CD14-positive monocyte (primary cell): ENCODE results near the gene CCDC93. TPM values are rescaled to one million over a fixed set of nuclear protein-coding genes. Genes with fewer than 3 reads are reported as not detected.

Source experiments
- DNase-seq, 3 donors: peaks; one replicate each; pipeline ENCODE4 v3.0.0-alpha.2; 2011 to 2022
- H2AFZ ChIP-seq: 2 replicates; pipeline ENCODE4 v1.6.0; 2012; ENCODE audit warnings: mild to moderate bottlenecking, low read depth, low read length, inconsistent platforms; ENCODE audit not compliant: insufficient read depth, poor library complexity, severe bottlenecking
- H3K27ac ChIP-seq, 2 donors: 1 replicate in 1 of 2; 2 replicates in 1 of 2; pipeline ENCODE4 v1.5.1; 2012 to 2013; ENCODE audit warnings: low read length in 2 of 2, control low read depth in 1 of 2, inconsistent platforms in 1 of 2, low read depth in 1 of 2, mild to moderate bottlenecking in 1 of 2
- H3K27me3 ChIP-seq, 2 donors: one replicate each; pipeline versions ENCODE4 v1.6.0 to v1.6.1; 2011 to 2013; ENCODE audit warnings: low read length in 2 of 2; ENCODE audit not compliant: control insufficient read depth in 2 of 2, insufficient read depth in 2 of 2
- H3K36me3 ChIP-seq, 2 donors: replicated peaks in 1 of 2; 1 replicate in 1 of 2; 2 replicates in 1 of 2; pipeline versions ENCODE4 v1.5.1 to v1.6.1; 2012 to 2013; ENCODE audit warnings: low read length in 2 of 2, control low read depth in 1 of 2, inconsistent platforms in 1 of 2, mild to moderate bottlenecking in 1 of 2; ENCODE audit not compliant: insufficient read depth in 2 of 2, control insufficient read depth in 1 of 2
- H3K4me1 ChIP-seq, 2 donors: 1 replicate in 1 of 2; 2 replicates in 1 of 2; pipeline versions ENCODE4 v1.5.1 to v1.6.1; 2012 to 2013; ENCODE audit warnings: low read length in 2 of 2, control low read depth in 1 of 2, inconsistent platforms in 1 of 2, mild to moderate bottlenecking in 1 of 2, moderate library complexity in 1 of 2; ENCODE audit not compliant: insufficient read depth in 2 of 2, control insufficient read depth in 1 of 2
- H3K4me2 ChIP-seq: replicated peaks from 2 replicates; pipeline ENCODE3; 2012; ENCODE audit warnings: low read length, moderate library complexity, mild to moderate bottlenecking; ENCODE audit not compliant: poor library complexity, severe bottlenecking; ENCODE audit errors: extremely low read depth
- H3K4me3 ChIP-seq, 3 experiments: fragments of 200-600 bp in 1 of 3; sonication (generic) in 1 of 3; replicated peaks in 1 of 3; 1 replicate in 2 of 3; 2 replicates in 1 of 3; pipeline ENCODE4 v1.5.1; 2011 to 2013; ENCODE audit warnings: low read length in 3 of 3, mild to moderate bottlenecking in 3 of 3, control low read depth in 2 of 3, low read depth in 2 of 3, inconsistent platforms in 1 of 3, moderate library complexity in 1 of 3
- H3K79me2 ChIP-seq: 2 replicates; pipeline ENCODE4 v1.6.0; 2012; ENCODE audit warnings: mild to moderate bottlenecking, control low read depth, inconsistent platforms, low read length, moderate library complexity; ENCODE audit not compliant: insufficient read depth
- H3K9ac ChIP-seq: 2 replicates; pipeline ENCODE4 v1.6.0; 2017; ENCODE audit warnings: low read length, mild to moderate bottlenecking; ENCODE audit not compliant: insufficient read depth, poor library complexity, severe bottlenecking
- H3K9me3 ChIP-seq, 2 donors: replicated peaks in 1 of 2; 1 replicate in 1 of 2; 2 replicates in 1 of 2; pipeline versions ENCODE4 v1.5.1 to v1.6.1; 2012 to 2013; ENCODE audit warnings: low read length in 2 of 2, control low read depth in 1 of 2; ENCODE audit not compliant: control insufficient read depth in 1 of 2, insufficient read depth in 1 of 2
- H4K20me1 ChIP-seq: 2 replicates; pipeline ENCODE4 v1.6.0; 2012; ENCODE audit warnings: mild to moderate bottlenecking, low read length, control low read depth, moderate library complexity; ENCODE audit not compliant: insufficient read depth
- H3K27ac Mint-ChIP-seq, 7 donors: one replicate each; pipeline ENCODE4 v1.8.0; 2020; ENCODE audit warnings: mild to moderate bottlenecking in 7 of 7, mixed read lengths in 7 of 7, moderate library complexity in 6 of 7, inconsistent platforms in 2 of 7
- H3K27me3 Mint-ChIP-seq, 3 donors: one replicate each; pipeline ENCODE4 v1.8.0; 2021 to 2022; ENCODE audit warnings: low read depth in 3 of 3, mild to moderate bottlenecking in 3 of 3, mixed read lengths in 3 of 3, moderate library complexity in 3 of 3, inconsistent platforms in 1 of 3
- H3K36me3 Mint-ChIP-seq, 2 donors: one replicate each; pipeline ENCODE4 v1.8.0; 2020; ENCODE audit warnings: mixed read lengths in 2 of 2, inconsistent platforms in 1 of 2, mild to moderate bottlenecking in 1 of 2
- H3K4me1 Mint-ChIP-seq: one replicate; pipeline ENCODE4 v1.8.0; 2020; ENCODE audit warnings: mild to moderate bottlenecking, mixed read lengths
- H3K4me3 Mint-ChIP-seq, 2 donors: one replicate each; pipeline ENCODE4 v1.8.0; 2020; ENCODE audit warnings: mild to moderate bottlenecking in 2 of 2, mixed read lengths in 2 of 2, moderate library complexity in 1 of 2
- H3K9me3 Mint-ChIP-seq, 7 donors: one replicate each; pipeline ENCODE4 v1.8.0; 2020 to 2022; ENCODE audit warnings: mixed read lengths in 7 of 7, mild to moderate bottlenecking in 6 of 7, moderate library complexity in 6 of 7, inconsistent platforms in 2 of 7
- CTCF ChIP-seq: fragments of 200-600 bp; IDR thresholded peaks from one replicate; pipeline ENCODE4 v1.8.0; 2022; ENCODE audit warnings: antibody characterized with exemption, mild to moderate bottlenecking
- WGBS: methylation state at CpG from one replicate; pipeline ENCODE4 v1.1.5; 2013; ENCODE audit warnings: missing lambda C conversion rate; ENCODE audit not compliant: insufficient coverage; 5-methylcytosine and 5-hydroxymethylcytosine counted together
- intact Hi-C, 2 donors: fragments of 100-400 bp; cut with micrococcal nuclease; formaldehyde crosslinking; loops; one replicate each; pipeline versions ENCODE4 v1.15.0 to v1.15.1; 2023
- polyA plus RNA-seq, 3 donors: library from polyadenylated mRNA; depleted of rRNA in 1 of 3; unstranded in 2 of 3; stranded (reverse) in 1 of 3; fragments of 300-500 nt in 2 of 3; fragments of >200 nt in 1 of 3; fragmentation: Illumina TruSeq in 2 of 3; gene quantifications; 1 replicate in 2 of 3; 2 replicates in 1 of 3; pipeline ENCODE4 v1.2.3, GENCODE V29; 2012 to 2021

Gene CCDC93
- polyA plus RNA-seq, 3 donors, result 2.5 to 20.7 (median 5.8) TPM

- Mint-ChIP-seq H3K9me3 (no peaks in the 10 kb centered on the region), H3K4me1 (peaks cover 3% of the 10 kb centered on the region), H3K4me3 (no peak overlapping the region), H3K27me3 (no peaks in the 10 kb centered on the region), H3K36me3 (peaks cover 91 to 96% of the 10 kb centered on the region in 2 donors), H3K27ac (peak overlapping the region in 2 of 7 donors; percentile 23 to 30)
- no peaks in the 10 kb centered on the region for H3K9me3 ChIP-seq
- no peaks in the 10 kb centered on the region for H3K27me3 ChIP-seq
- intact Hi-C loops, result no loop called here
- no peak overlapping the region for H3K27ac ChIP-seq
- H3K9ac ChIP-seq, result no peak overlapping the region
- DNase-seq, result no peak
- TF ChIP-seq CTCF, result no peak
- 100% methylated on average over 1 of the region's 9 CpGs for WGBS
- no peaks in the 10 kb centered on the region for H3K4me1 ChIP-seq
- no peak overlapping the region for H2AFZ ChIP-seq
- H3K79me2 ChIP-seq, result peaks cover 7% of the 10 kb centered on the region
- no peak overlapping the region for H3K4me3 ChIP-seq
- H3K36me3 ChIP-seq, result peaks cover 81 to 100% of the 10 kb centered on the region in 2 donors
- peaks cover 16% of the 10 kb centered on the region for H4K20me1 ChIP-seq
- H3K4me2 ChIP-seq, result no peak overlapping the region
These were observed 40.3 kb downstream of the CCDC93 start for GRCh38 chr2:117973498-117974082.

- Histone ChIP-seq H3K9ac (no peak overlapping the region), H3K79me2 (peaks cover 2% of the 10 kb centered on the region), H3K27me3 (no peaks in the 10 kb centered on the region), H3K4me1 (no peaks in the 10 kb centered on the region), H3K4me2 (no peak overlapping the region), H3K4me3 (no peak overlapping the region), H3K36me3 (peaks cover 87 to 100% of the 10 kb centered on the region in 2 donors), H3K9me3 (no peaks in the 10 kb centered on the region), H2AFZ (no peak overlapping the region), H3K27ac (peak overlapping the region in 1 of 2 donors; percentile 30), H4K20me1 (peaks cover 23% of the 10 kb centered on the region)
- H3K27me3 Mint-ChIP-seq, result no peaks in the 10 kb centered on the region
- peak overlapping the region in 3 of 7 donors; percentile 4 to 39 (median 35) for H3K27ac Mint-ChIP-seq
- no peak for DNase-seq
- H3K9me3 Mint-ChIP-seq, result no peaks in the 10 kb centered on the region
- 93% methylated on average over 2 of the region's 6 CpGs for WGBS
- H3K4me3 Mint-ChIP-seq, result no peak overlapping the region
- intact Hi-C loops, result no loop called here
- TF ChIP-seq CTCF, result no peak
- peaks cover 3% of the 10 kb centered on the region for H3K4me1 Mint-ChIP-seq
- H3K36me3 Mint-ChIP-seq, result peaks cover 92 to 97% of the 10 kb centered on the region in 2 donors
These were observed 41.3 kb downstream of the CCDC93 start for GRCh38 chr2:117972476-117973123.
